ENCODE data around the gene PROK1. TPM values are rescaled to one million over a fixed set of nuclear protein-coding genes. Genes with fewer than 3 reads are reported as not detected.

PROK1 gene
- total RNA-seq, 2 donors from 2014 or later, result 1.0 to 5.1 TPM

GRCh38 chr1:110420874-110421793, 29.8 kb upstream of the PROK1 start:
- no peaks in the 10 kb centered on the region for H3K9me3 ChIP-seq
- TF ChIP-seq CTCF (IDR thresholded peaks at IDR 0.05), result no peak
- DNase-seq (ENCODE audit: low spot score), result no peak
- no peaks in the 10 kb centered on the region for H3K27me3 ChIP-seq
- no peaks in the 10 kb centered on the region for H3K36me3 ChIP-seq
- H3K27ac ChIP-seq, result peak overlapping the region; percentile 17 to 38
- H3K4me3 ChIP-seq, result no peak overlapping the region
- peaks cover 0 to 18% of the 10 kb centered on the region in 2 donors for H3K4me1 ChIP-seq

- no peak for TF ChIP-seq CTCF (IDR thresholded peaks at IDR 0.05)
- no peaks in the 10 kb centered on the region for H3K9me3 ChIP-seq
- no peaks in the 10 kb centered on the region for H3K36me3 ChIP-seq
- H3K27ac ChIP-seq, result peak overlapping the region; percentile 26 to 56
- H3K4me3 ChIP-seq, result no peak overlapping the region
- H3K4me1 ChIP-seq, result peaks cover 0 to 18% of the 10 kb centered on the region in 2 donors
- H3K27me3 ChIP-seq, result no peaks in the 10 kb centered on the region
- no peak for DNase-seq (ENCODE audit: low spot score)
Measured at GRCh38 chr1:110424699-110425611, 26.0 kb upstream of the PROK1 start.

GRCh38 chr1:110425612-110426152, 25.3 kb upstream of the PROK1 start:
- no peaks in the 10 kb centered on the region for H3K27me3 ChIP-seq
- no peak overlapping the region for H3K4me3 ChIP-seq
- H3K36me3 ChIP-seq, result no peaks in the 10 kb centered on the region
- H3K4me1 ChIP-seq, result peaks cover 0 to 18% of the 10 kb centered on the region in 2 donors
- peak overlapping the region; percentile 26 to 56 for H3K27ac ChIP-seq
- no peak for TF ChIP-seq CTCF (IDR thresholded peaks at IDR 0.05)
- DNase-seq (ENCODE audit: low spot score), result peak; percentile 87
- H3K9me3 ChIP-seq, result no peaks in the 10 kb centered on the region

GRCh38 chr1:110426854-110427253, 24.1 kb upstream of the PROK1 start:
- no peaks in the 10 kb centered on the region for H3K36me3 ChIP-seq
- DNase-seq (ENCODE audit: low spot score), result no peak
- H3K4me1 ChIP-seq, result peaks cover 0 to 14% of the 10 kb centered on the region in 2 donors
- H3K27ac ChIP-seq, result peak overlapping the region in 1 of 2 donors; percentile 56
- no peak overlapping the region for H3K4me3 ChIP-seq
- no peaks in the 10 kb centered on the region for H3K27me3 ChIP-seq
- no peaks in the 10 kb centered on the region for H3K9me3 ChIP-seq
- no peak for TF ChIP-seq CTCF (IDR thresholded peaks at IDR 0.05)

- peak overlapping the region in 1 of 2 donors; percentile 3 for H3K27ac ChIP-seq
- H3K27me3 ChIP-seq, result no peaks in the 10 kb centered on the region
- TF ChIP-seq CTCF (IDR thresholded peaks at IDR 0.05), result no peak
- no peaks in the 10 kb centered on the region for H3K36me3 ChIP-seq
- no peak overlapping the region for H3K4me3 ChIP-seq
- no peak for DNase-seq (ENCODE audit: low spot score)
- peaks cover 0 to 18% of the 10 kb centered on the region in 2 donors for H3K4me1 ChIP-seq
- no peaks in the 10 kb centered on the region for H3K9me3 ChIP-seq
Measured at GRCh38 chr1:110428946-110429345, 22.0 kb upstream of the PROK1 start.
